ENCODE data around the gene ZC2HC1B.

Gene ZC2HC1B

DNA sequence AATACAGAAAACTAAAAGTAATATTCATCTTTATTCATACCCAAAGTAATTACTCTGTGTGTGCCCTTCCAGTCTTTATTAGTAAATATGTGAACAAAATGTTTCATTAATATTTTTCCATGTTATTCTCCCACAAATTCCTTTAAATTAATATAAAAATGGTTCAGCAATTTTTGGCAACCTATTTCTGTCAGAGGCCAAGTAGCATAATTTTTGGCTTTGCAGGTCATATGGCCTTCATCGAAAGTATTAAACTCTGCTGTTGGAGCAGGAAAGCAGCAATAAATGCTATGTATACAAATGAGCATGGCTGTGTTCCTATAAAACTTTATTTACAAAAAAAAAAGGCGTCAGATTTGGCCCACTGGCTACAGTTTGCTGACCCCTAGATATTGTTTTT is 16.1 kb downstream of the ZC2HC1B start:
- in situ Hi-C loops (cut with MboI; ENCODE audit: low pct_unique_long_range_greater_than_20kb, low sequenced_read_pairs, unreplicated experiment): no loop called here
- DNase-seq (ENCODE audit: low spot score): no peak
- TF ChIP-seq CTCF (IDR thresholded peaks at IDR 0.05; ENCODE audit: extremely low read depth, insufficient read depth, missing control alignments): no peak

DNA sequence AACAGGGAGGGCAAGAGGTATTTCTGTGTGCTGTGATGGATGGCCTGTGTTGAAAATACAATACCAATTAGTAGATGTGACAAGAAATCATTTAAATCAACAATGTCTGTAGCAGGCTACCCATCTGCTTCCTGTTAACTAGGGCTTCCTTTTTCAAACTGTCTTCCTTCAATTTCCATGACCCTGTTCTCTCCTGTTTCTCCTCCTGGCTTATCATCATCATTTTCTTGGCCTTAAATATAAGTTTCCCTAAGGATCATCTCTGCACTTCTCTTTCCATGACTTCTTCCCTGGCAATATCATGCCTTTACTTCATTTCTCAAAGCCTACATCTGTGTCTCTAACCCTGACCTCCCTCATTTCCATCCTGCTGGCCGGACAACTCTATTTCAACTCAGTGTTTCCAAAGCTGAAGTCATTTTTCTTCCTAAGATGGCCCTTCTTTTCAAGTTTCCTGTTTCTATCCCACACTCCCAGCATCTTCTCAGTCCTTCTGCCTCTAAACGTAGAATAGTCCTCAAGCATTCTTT is 18.2 kb downstream of the ZC2HC1B start:
- no peak for TF ChIP-seq CTCF (IDR thresholded peaks at IDR 0.05; ENCODE audit: extremely low read depth, insufficient read depth, missing control alignments)
- no peak for DNase-seq (ENCODE audit: low spot score)
- in situ Hi-C loops (cut with MboI; ENCODE audit: low pct_unique_long_range_greater_than_20kb, low sequenced_read_pairs, unreplicated experiment): no loop called here

- no peak for TF ChIP-seq CTCF (IDR thresholded peaks at IDR 0.05; ENCODE audit: extremely low read depth, insufficient read depth, missing control alignments)
- no peak for DNase-seq (ENCODE audit: low spot score)
- in situ Hi-C loops (cut with MboI; ENCODE audit: low pct_unique_long_range_greater_than_20kb, low sequenced_read_pairs, unreplicated experiment): no loop called here
These were observed 20.1 kb downstream of the ZC2HC1B start for GRCh38 chr6:143884216-143884900.

DNA sequence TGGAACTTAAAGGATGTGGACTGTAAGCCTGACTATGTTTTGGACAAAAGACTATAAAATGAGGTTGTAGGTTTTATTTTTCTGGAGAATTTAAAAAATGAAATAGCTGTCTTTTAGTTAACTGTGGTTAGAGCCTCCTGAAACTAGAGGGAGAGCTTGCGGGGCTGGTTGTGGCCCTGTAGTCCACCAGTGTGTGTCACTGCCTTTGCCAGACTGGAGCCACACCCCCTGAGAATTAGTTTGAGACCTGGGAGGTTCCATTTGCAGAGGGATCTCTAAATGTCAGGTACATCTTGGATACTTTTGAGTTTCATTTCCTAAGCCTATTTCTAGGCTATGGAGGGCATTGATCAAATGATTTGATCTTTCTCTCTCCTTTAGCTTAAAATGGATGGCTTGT is 20.8 kb downstream of the ZC2HC1B start:
- in situ Hi-C loops (cut with MboI; ENCODE audit: low pct_unique_long_range_greater_than_20kb, low sequenced_read_pairs, unreplicated experiment): no loop called here
- no peak for TF ChIP-seq CTCF (IDR thresholded peaks at IDR 0.05; ENCODE audit: extremely low read depth, insufficient read depth, missing control alignments)
- no peak for DNase-seq (ENCODE audit: low spot score)

- TF ChIP-seq CTCF (IDR thresholded peaks at IDR 0.05; ENCODE audit: extremely low read depth, insufficient read depth, missing control alignments): no peak
- no peak for DNase-seq (ENCODE audit: low spot score)
- in situ Hi-C loops (cut with MboI; ENCODE audit: low pct_unique_long_range_greater_than_20kb, low sequenced_read_pairs, unreplicated experiment): no loop called here
These were observed 30.4 kb downstream of the ZC2HC1B start for GRCh38 chr6:143894655-143895054.

DNA sequence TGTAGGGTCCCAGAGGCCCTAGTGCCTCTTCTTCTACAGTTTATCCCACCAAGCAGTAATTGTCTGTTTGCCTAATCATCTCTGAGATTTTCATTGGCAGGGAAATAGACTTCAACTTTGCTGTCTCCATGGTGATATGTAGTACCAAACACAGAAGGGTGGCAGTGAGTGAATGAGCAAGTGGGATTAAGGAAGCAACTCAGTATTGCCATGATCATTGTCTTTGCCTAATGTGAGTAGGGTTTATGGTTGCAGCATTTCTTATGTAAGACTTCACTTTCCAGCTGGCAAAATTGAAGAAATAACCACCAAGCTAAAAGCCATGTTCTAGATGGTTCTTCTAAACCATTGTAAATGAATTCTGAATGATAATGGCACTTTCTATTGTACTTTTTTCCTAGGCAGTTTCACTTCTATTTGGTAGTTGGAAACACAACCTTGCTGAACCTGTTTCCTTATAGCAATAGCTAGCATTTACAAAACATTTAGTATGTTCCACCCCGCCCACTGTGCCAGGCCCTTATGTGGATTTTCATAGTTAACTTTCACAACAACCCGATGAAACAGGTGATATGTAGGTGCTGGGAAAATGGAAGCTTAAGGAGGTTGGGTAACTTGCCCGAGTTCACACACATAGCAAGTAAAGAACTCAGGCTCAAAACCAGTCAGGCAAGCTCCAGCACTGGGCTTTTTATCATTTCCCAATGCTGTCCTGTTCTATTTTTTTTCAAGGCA is 32.0 kb downstream of the ZC2HC1B start:
- in situ Hi-C loops (cut with MboI; ENCODE audit: low pct_unique_long_range_greater_than_20kb, low sequenced_read_pairs, unreplicated experiment): no loop called here

More for the DNA sequence above, 32.0 kb downstream of the ZC2HC1B start:
- no peak for DNase-seq (ENCODE audit: low spot score)
- TF ChIP-seq CTCF (IDR thresholded peaks at IDR 0.05; ENCODE audit: extremely low read depth, insufficient read depth, missing control alignments): no peak

Data from GM13977 (cell line).